Skin epidermis (tissue), 12 donors: ENCODE measurements around the gene EVI5L.
A peak's percentile ranks its signal among the peaks of the same experiment; 100 is the strongest.
"Not testable (repeated sequence)": the region's sequence is repeated elsewhere in the genome, so short reads cannot be mapped to it uniquely, and the experiment has no call there.

ENCODE experiments used
- H3K27ac ChIP-seq, 21 experiments: fragments of 200-600 bp; sonication (generic) in 11 of 21; one replicate each; pipeline ENCODE4 v1.5.0; 2020; ENCODE audit warnings: mild to moderate bottlenecking in 3 of 21, inconsistent platforms in 2 of 21, moderate library complexity in 2 of 21
- H3K4me3 ChIP-seq, 7 experiments: fragments of 200-600 bp; sonication (generic) in 2 of 7; one replicate each; pipeline ENCODE4 v1.5.0; 2020; ENCODE audit warnings: inconsistent platforms in 2 of 7, mild to moderate bottlenecking in 2 of 7, moderate library complexity in 1 of 7

The EVI5L gene

DNA sequence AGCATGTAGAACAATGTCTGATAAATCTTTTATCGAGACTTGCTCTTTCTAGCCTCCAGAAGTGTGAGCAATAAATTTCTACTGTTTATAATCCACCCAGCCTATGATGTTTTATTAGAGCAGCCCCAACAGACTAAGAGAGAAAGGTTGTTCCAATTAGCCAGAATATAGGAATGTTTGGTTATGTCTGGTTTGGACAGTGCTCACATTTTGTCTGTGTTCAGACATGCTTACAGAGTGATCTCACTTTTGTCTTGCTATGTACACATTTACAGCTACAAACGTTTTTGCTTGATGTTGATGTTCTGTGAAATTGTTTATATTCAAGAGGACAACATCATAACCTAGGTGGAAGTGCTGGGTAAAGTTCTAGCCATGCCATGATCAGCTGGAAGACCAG, 18.0 kb upstream of the EVI5L start:
- Histone ChIP-seq H3K4me3 (no peak overlapping the region), H3K27ac (no peak overlapping the region)

DNA sequence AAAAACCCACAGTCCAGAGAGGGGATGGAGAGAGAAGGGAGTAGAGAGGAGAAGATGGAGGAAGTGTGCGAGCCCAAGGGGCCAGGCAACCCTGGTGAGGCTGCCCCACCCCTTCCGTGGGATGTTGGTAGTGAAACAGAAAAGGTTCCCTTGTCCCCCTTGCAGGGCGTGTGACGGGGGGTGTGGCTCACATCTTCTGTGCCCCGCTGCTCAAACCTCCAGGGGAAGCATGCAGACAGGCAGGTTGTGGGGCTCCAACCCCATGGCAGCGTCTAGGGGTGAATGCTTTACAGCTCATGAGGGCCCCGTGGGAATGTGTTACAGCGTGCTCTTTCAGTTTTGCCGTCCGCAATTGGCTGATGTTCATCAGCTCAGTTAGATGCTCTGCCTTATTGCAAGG, 14.7 kb upstream of the EVI5L start:
- Histone ChIP-seq H3K4me3 (no peak overlapping the region), H3K27ac (no peak overlapping the region)

DNA sequence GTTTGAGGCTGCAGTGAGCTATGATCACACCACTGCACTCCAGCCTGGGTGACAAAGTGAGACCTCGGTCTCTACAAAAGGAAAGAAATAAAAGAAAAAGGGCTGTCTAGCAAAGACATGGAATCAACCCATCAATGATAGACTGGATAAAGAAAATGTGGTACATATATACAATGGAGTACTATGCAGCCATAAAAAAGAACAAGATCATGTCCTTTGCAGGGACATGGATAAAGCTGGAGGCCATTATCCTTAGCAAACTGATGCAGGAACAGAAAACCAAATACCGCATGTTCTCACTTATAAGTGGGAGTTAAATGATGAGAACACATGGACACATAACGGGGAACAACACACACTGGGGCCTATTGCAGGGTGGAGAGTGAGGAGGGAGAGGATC, 14.0 kb upstream of the EVI5L start:
- H3K4me3 ChIP-seq: not testable (repeated sequence)

DNA sequence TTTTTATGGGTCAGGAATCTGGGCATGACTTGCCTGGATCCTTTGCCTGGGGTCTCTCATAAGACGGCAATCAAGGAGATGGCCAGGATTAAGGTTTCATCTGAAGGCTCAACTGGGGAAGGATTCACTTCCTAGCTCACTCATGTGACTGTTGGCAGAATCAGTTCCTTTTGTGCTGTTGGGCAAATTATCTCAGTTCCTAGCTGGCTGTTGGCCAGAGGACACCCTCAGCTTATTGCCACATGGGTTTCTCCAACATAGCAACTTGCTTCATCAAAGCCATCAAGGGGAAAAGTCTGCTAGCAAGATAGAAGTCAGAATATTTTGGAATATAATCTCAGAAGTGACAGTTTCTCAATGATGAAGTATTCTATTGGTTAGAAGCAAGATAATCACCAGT, 12.2 kb upstream of the EVI5L start:
- Histone ChIP-seq H3K4me3 (no peak overlapping the region), H3K27ac (no peak overlapping the region)

More for the DNA sequence above, 14.0 kb upstream of the EVI5L start:
- not testable (repeated sequence) for H3K27ac ChIP-seq

DNA sequence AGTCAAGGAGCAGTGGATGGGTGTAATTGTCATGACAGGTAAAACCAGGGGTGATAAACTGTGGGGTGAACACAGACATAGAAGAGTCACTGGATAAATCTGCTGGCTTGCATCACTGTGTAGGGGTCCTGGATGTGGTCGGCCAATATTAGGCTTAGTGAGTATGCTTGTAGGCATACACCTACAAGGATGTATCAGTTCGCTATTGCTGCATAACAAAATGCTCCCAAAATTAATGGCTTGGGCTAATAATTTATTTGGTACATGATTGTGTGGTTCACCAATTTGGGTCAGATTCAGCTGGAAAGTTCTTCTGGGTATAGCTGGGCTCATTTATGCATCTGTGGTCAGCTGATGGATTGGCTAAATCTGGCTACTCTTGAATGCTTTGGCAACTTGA, 11.2 kb upstream of the EVI5L start:
- no peak overlapping the region for H3K27ac ChIP-seq
- no peak overlapping the region for H3K4me3 ChIP-seq

DNA sequence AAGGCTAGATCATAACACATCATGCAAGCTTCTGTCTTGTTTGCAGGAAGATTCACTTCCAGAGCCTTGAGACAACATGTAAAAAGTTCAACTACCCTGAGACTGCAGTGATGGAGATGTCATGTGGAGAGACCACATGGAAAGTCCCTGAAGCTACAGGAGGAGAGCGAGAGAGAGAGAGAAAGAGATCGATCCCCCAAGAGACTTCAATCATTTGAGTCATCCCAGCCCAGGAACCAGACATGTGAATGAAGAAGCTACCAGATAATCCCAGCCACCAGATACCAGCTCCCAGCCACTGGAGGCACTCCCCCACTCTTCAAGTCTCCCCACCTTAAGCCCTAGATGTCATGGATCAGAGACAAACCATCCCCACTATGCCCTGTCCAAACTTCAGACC, 10.7 kb upstream of the EVI5L start:
- H3K27ac ChIP-seq: no peak overlapping the region
- no peak overlapping the region for H3K4me3 ChIP-seq

DNA sequence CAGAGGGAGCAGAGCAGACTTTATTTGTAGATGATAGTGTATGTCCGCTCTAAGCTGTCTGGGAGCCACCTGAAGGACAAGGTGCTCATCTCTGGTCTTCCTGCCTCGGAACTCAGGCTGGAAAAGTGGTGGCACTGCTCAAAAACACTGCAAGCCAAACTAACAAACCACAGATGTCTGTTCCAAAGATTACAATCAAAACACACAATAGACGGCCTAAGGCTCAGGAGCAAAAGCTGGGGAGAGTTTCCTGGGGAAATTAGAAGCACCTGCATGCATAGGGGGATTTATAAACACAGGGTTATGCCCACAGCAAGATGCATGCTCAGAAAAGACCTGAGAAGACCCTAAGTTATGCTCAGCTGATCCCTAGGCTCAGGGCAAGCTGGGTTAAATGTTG, 9.4 kb upstream of the EVI5L start:
- Histone ChIP-seq H3K4me3 (no peak overlapping the region), H3K27ac (no peak overlapping the region)

DNA sequence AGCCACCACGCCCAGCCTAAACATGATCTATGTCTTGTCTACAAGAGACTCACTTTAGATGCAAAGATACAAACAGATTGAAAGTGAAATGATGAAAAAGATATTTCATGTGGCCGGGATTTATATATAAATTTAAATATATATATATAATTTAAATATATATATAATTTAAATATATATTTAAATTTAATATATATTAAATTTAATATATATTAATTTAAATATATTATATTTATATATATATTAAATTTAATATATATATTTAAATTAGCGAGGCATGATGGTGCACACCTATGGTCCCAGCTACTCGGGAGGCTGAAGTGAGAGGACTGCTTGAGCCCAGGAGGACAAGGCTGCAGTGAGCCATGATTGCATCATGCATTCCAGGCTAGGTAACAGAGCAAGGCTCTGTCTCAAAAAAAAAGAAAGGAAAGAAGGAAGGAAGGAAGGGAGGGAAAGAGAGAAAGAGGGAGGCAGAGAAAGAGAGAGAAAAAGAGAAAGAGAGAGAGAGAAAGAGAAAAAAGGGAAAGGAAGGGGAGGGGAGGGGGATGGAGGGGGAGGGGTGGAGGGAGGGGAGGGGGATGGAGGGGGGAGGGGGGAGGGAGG, 7.0 kb upstream of the EVI5L start:
- H3K4me3 ChIP-seq: no peak overlapping the region
- H3K27ac ChIP-seq: no peak overlapping the region

DNA sequence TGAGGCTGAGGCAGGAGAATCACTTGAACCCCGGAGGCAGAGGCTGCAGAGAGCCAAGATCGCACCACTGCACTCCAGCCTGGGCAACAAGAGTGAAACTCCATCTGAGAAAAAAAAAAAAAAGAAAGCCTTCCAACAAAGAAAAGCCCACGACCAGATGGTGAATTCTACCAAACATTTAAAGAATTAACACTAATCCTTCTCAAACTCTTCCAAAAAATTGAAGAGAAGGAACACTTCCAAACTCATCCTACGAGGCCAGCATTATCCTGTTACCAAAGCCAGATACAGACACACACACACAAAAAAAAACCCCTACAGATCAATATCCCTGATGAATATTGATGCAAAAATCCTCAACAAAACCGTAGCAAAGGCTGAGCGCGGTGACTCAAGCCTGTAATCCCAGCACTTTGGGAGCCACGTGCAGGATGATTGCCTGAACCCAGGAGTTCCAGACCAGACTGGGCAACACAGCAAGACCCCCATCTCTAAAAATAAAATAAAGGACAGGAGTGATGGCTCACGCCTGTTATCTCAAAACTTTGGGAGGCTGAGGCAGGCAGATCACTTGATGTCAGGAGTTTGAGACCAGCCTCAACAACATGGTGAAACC, 6.2 kb upstream of the EVI5L start:
- no peak overlapping the region for H3K4me3 ChIP-seq
- H3K27ac ChIP-seq: no peak overlapping the region

DNA sequence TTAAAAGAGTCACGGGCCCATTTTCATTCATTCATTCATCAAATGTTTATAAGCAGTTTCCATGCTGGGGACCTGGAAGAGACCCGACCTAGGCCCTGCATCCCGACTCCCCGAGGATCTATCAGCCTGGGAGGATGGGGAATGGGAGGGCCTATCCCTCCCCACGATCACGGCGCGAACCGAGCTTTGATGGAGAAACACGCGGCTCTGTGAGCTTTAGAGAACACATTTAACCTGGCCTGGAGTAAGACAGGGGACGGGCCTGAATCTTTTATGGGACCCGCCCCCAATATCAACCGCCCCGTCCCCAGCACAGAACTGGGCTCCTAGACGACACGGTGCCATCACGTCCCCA, 875 bp upstream of the EVI5L start:
- H3K27ac ChIP-seq: no peak overlapping the region
- H3K4me3 ChIP-seq: peak overlapping the region in 5 of 7 experiments; percentile 19 to 87 (median 65)

DNA sequence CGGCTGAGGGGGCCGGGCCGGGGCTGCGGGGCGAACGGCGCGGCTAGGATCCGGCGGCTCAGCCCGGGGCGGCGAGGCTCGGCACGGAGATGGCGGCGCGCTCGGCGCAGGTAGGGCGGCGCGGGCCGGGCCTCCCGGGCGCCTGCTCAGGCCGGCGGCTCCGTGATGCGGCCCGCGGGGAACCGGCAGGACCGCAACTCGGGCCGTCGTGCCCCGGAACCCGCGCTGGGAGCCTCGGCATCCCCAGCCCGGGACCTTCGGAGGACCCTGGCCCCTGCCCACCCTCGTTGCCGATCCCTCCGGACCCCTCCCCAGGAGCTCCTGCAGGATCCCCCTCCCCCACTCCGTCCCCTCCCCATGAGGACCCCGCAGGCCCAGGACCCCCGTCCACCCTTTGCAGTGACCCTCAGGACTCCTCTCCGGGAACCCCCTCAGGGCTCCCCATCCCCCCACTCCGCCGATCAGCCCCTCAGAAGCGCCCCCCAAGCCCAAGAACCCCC, 304 bp downstream of the EVI5L start:
- H3K27ac ChIP-seq: peak overlapping the region in 15 of 21 experiments; percentile 16 to 90 (median 73)
- H3K4me3 ChIP-seq: peak overlapping the region; percentile 65 to 87 (median 72)

DNA sequence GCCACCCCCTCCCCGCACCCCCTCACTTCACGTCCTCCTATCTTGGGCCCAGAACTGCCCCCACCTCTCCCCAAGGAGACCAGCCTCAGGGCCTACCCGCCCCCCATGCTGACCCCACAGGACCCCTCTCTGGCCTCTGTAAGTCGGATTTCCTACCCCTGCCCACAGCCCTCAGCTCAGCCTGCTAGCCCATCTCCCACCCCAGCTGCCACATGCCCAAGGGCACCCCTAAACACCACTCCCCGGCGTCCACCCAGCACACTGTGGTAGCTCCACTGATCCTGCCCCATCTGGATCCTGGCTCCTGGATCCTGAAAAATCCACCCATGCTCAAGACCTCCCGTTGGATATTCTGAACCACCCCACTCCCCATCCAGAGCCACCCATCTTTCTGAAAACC, 805 bp downstream of the EVI5L start:
- Histone ChIP-seq H3K4me3 (peak overlapping the region; percentile 65 to 87 (median 72)), H3K27ac (peak overlapping the region in 7 of 21 experiments; percentile 50 to 90 (median 82))

DNA sequence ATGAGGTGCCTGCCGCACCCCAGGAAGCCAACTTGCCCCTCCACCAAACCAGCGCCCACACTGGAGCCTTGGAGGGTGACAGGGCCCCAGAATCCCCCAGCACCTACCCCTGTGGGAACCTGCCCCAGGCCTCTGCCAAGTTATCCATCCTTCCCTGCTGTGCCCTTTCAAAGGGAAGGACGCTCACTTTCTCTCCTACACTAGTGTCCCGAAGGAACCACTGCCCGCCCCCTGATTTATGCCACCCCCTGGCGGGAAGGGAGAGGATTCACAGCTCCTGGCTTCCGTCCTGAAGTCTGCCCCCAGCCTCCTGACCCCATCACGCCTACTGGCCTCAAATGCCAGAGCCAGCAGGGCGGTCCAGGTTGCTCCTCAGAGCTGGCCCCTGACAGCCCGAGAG, 1.4 kb downstream of the EVI5L start:
- H3K4me3 ChIP-seq: no peak overlapping the region
- H3K27ac ChIP-seq: peak overlapping the region in 3 of 21 experiments; percentile 47 to 90 (median 49)

DNA sequence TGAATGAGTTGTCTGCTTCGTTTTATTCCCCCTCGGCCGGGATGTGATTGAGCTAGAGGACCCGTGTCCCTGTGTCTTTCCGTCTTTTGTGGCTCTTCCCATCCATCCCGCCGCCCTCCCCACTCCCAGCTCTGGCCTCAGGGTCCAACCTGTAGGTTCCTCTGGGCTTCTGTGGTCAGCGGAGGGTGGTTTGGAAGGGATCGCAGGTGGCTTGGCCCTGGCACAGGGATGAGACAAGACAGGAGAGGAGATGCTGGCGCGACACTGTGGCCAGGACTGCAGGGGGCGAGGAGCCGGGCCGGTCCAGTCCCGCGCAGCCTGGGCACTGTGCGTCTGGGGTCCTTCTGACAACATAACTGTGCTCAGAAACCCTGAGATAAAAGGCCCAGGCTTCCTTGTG, 2.0 kb downstream of the EVI5L start:
- peak overlapping the region in 4 of 21 experiments; percentile 14 to 49 (median 34) for H3K27ac ChIP-seq

DNA sequence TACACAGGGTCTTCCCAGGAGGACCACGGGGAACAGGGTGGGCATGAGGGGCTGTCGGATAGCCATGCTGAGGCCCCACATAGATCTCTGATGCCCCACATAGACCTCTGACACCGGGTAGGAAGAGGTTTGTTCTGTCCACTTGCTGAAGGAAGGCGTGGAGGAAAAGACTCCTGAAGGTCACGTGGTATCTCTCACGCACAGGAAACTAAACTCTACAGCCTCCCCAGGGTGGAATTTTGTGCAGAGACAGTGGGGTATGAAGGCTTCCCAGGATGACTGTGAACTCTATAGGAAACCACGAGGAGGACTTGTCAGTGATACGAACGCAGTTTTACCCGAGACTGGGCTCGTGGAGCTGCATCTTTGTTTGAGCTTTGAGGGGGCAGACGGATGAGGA, 2.8 kb downstream of the EVI5L start:
- H3K4me3 ChIP-seq: no peak overlapping the region
- peak overlapping the region in 12 of 21 experiments; percentile 1 to 75 (median 48) for H3K27ac ChIP-seq

More for the DNA sequence above, 2.0 kb downstream of the EVI5L start:
- H3K4me3 ChIP-seq: no peak overlapping the region

DNA sequence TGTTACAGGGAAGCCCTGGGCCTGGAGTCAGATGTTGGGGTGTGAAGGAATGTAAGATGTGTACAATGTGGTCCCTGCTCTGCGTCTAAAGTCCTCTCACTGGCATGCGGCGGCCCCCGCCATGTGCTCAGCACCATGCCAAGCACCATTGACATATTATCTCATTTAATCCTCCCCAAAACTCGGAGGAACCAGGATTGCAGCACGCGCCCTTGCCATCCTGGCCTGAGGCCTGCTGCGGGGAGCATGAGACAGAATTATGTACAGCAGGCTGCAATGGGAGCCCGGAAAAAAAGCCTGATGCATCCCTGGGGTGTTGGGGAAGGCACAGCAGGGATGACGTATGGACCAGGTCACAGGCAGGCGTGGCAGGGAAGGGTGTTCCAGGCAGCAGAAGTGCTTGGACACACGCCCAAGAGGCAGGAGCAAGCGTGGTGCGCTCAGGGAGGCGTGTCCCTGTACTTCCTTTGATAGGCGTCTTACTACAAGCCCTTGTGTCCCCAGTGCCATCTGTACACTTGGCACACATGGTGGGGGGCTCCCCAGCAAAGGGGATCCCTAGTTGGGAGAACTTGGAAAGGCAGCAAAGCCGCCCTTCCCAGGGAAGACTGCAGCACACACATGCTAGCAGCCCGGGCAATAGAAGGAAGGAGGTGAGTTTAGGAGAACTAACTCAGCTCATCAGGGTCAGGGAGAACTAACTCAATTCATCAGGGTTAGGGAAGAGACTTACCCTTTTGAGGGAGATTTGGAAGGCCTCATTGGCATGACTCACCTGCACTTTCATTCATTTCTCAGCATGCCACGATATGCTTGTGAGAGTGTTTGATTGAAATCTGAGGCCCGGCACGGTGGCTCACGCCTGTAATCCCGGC, 3.4 kb downstream of the EVI5L start:
- H3K27ac ChIP-seq: peak overlapping the region in 11 of 21 experiments; percentile 1 to 81 (median 55)
- H3K4me3 ChIP-seq: no peak overlapping the region

DNA sequence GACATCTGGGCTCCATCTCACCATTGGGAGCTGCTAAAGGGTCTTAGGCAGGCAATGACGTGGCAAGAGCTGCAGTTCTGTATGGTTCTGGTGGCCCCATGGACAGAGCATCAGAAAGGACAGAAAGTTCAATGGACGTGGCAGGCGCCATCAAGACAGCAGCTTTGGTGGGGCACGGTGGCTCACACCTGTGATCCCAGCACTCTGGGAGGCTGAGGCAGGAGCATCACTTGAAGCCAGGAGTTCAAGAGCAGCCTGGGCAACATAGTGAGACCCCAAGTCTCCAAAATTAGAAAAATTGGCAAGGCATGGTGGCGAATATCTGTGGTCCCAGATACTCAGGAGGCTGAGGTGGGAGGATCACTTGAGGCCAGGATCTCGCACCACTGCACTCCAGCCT, 9.5 kb downstream of the EVI5L start:
- Histone ChIP-seq H3K4me3 (no peak overlapping the region), H3K27ac (no peak overlapping the region)

DNA sequence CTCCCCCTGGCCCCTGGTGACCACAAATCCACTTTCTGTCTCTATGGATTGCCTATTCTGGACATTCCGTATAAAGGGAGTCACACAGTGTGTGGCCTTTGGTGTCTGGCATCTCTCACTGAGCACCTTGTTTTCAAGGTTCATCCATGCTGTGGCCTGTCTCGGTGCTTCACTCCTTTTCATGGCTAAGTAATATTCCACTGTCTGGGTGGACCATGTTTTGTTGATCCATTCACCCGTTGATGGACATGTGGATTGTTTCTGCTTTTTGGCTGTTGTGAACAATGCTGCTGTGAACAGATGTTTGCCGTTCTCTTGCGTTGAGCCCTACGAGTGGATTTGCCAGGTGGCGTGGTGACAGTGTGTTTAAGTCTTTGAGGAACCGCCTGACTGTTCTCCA, 10.6 kb downstream of the EVI5L start:
- Histone ChIP-seq H3K27ac (no peak overlapping the region), H3K4me3 (no peak overlapping the region)

DNA sequence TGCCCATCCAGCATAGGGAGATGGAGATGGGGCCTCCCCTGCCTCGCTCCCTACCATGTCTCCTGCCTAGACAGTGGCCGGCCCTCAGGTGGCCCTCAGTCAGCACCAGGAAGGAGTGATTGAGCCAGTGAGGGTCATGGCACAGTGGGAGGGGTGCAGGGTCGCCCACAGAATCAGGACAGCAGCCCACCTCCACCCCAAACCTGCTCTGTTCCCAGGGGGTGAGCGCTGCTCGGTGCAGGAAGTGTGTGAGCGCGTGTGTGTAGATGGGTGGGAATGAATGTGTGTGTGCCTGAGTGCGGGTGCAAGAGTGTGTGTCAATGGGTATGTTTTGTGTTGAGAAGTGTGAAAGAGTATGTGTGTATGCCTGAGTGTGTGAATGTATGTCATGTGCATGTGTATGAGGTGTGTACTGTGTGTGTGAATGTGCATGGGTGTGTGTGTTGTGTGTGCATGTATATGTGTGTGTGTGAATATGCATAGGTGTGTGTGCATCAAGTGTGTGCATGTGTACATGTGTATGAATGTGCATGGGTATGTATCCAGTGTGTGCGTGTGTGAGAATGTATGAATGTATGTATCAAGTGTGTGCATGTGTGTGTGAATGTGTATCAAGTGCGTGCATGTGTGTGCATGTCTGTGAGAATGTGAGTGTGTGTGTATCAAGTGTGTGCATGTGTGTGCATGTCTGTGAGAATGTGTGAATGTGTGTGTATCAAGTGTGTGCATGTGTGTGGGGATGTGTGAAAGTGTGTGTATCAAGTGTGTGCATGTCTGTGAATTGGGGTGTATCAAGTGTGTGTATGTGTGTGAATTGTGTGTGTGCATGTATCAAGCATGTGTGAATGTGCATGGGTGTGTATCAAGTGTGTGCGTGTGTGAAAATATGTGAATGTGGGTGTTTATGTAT, 12.0 kb downstream of the EVI5L start:
- Histone ChIP-seq H3K27ac (no peak overlapping the region), H3K4me3 (no peak overlapping the region)
